Endometrial microvascular endothelial cells (primary cell): Measurements from ENCODE around the gene PARPBP. TPM values are rescaled to one million over a fixed set of nuclear protein-coding genes. Genes with fewer than 3 reads are reported as not detected.
"Not testable (repeated sequence)": the region's sequence is repeated elsewhere in the genome, so short reads cannot be mapped to it uniquely, and the experiment has no call there.

Experiments used
- in situ Hi-C: cut with HindIII; loops from 2 replicates; pipeline ENCODE4 v1.10.0; 2017; ENCODE audit warnings: low sequenced_read_pairs, low pct_unique_long_range_greater_than_20kb; ENCODE audit errors: inconsistent ontology term
- total RNA-seq: library from RNA; depleted of rRNA; stranded (reverse); fragments of >200 nt; gene quantifications from one replicate; pipeline ENCODE4 v1.2.3, GENCODE V29; 2015; ENCODE audit errors: inconsistent ontology term

PARPBP gene
- total RNA-seq, 1 donor from 2014 or later: 25.3 TPM

GRCh38 chr12:102232036-102232435, 112.1 kb downstream of the PARPBP start:
- in situ Hi-C loops: no loop called here

GRCh38 chr12:102232446-102232845, 112.5 kb downstream of the PARPBP start:
- in situ Hi-C loops: no loop called here

GRCh38 chr12:102234599-102234998, 114.6 kb downstream of the PARPBP start:
- in situ Hi-C loops: no loop called here

- in situ Hi-C loops: not testable (repeated sequence)
Measured at GRCh38 chr12:102240859-102241258, 120.9 kb downstream of the PARPBP start.

Other genes with a start within 250 kb of the PARPBP start
- gene DRAM1, start 242.6 kb upstream of the PARPBP start, total RNA-seq: 99.4 TPM
- gene WASHC3, start 58.2 kb upstream of the PARPBP start, total RNA-seq: 53.9 TPM
- gene NUP37, start 69 bp upstream of the PARPBP start, total RNA-seq: 99.0 TPM
- not detected for gene PMCH, start 77.7 kb downstream of the PARPBP start, total RNA-seq